Measurements from ENCODE around the gene RAE1. TPM values are rescaled to one million over a fixed set of nuclear protein-coding genes. Genes with fewer than 3 reads are reported as not detected.
A peak's percentile ranks its signal among the peaks of the same experiment; 100 is the strongest.

RAE1 gene
- total RNA-seq, 2 experiments from 2014 or later, result 37.5 to 37.9 TPM

DNA sequence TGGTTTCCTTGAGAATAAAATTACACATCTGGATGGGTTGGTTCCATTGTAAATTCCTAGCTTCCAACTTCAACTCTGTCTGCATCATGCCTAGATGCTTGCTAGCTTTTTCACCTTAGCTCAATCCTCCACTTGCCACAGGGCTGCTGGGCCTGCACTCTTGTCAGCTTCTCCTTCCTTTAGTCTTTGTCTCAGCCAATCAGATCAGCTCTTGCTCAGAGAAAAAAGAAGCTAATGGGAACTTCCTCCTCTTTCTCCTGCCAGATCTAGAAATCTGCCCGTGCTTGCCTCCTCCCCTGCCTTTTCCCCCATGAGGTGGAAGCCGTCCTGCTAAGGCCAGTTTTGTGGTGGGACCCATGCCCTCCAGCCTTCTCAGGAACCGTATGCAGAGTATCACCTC is 18.5 kb downstream of the RAE1 start:
- H3K9me3 Mint-ChIP-seq, result no peaks in the 10 kb centered on the region
- peaks cover 12% of the 10 kb centered on the region for H3K4me1 Mint-ChIP-seq
- CTCF ChIA-PET, result interaction anchor here (0.7 to 1.3 kb wide), 3 partner anchors 20 to 30 kb away, joined by 3 to 4 read pairs (median 3); no protein-coding TSS in a partner anchor
- POLR2A ChIA-PET, result no interaction called here
- no peaks in the 10 kb centered on the region for H3K27me3 Mint-ChIP-seq
- H3K4me3 Mint-ChIP-seq, result no peak overlapping the region
- DNase-seq, result no peak
- H3K27ac Mint-ChIP-seq, result no peak overlapping the region
- H3K36me3 Mint-ChIP-seq (ENCODE audit: low read depth), result peaks cover 57% of the 10 kb centered on the region

DNA sequence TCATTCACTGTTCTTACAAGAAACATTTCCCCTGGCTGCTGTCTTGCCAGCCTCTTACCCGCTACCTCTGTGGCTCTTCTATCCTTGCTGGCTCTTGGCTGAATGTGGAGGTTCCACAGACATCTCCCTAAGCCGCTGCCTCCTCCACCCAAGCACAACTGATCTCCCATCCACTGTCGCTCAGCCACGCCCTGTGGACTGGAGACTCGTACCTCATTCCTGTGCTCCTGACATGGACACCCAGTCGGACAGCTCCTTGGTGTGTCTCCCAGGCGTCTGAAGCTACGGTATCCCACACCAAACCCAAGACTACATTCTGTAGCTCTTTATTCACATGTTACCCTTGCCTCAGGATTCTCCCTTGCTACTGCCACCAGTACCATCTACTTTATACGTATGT is 19.3 kb downstream of the RAE1 start:
- no peaks in the 10 kb centered on the region for H3K9me3 Mint-ChIP-seq
- H3K36me3 Mint-ChIP-seq (ENCODE audit: low read depth), result peaks cover 63% of the 10 kb centered on the region
- no peak for DNase-seq
- ChIA-PET POLR2A (no interaction called here), CTCF (interaction anchor here (0.9 to 1.3 kb wide), 2 partner anchors 20 to 28 kb away, joined by 3 to 4 read pairs; no protein-coding TSS in a partner anchor)
- H3K27ac Mint-ChIP-seq, result no peak overlapping the region
- H3K27me3 Mint-ChIP-seq, result no peaks in the 10 kb centered on the region
- no peak overlapping the region for H3K4me3 Mint-ChIP-seq
- H3K4me1 Mint-ChIP-seq, result peaks cover 15% of the 10 kb centered on the region

DNA sequence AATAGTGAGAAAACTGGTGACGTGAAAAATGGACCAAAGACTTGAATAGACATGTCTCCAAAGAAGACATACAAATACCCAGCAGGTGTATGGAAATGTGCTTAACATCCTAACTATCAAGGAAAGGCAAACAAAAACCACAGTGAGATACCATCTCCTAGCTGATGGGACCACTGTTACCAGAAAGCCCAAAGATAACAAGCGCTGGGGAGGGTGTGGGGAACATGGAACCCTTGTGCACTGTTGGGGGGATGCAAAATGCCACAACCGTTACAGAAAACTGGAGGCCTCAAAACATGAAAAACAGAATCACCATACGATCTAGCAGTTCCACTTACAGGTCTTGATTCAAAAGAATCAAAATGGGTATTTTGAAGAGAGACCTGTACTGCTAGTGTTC is 20.3 kb downstream of the RAE1 start:
- CTCF ChIA-PET, result interaction anchor here (1.0 kb wide), 1 partner anchor 16 kb away, joined by 3 read pairs; no protein-coding TSS in a partner anchor
- H3K27ac Mint-ChIP-seq, result no peak overlapping the region
- H3K36me3 Mint-ChIP-seq (ENCODE audit: low read depth), result peaks cover 64% of the 10 kb centered on the region
- H3K4me3 Mint-ChIP-seq, result no peak overlapping the region
- POLR2A ChIA-PET, result no interaction called here
- H3K27me3 Mint-ChIP-seq, result no peaks in the 10 kb centered on the region
- DNase-seq, result no peak
- no peaks in the 10 kb centered on the region for H3K9me3 Mint-ChIP-seq
- H3K4me1 Mint-ChIP-seq, result peaks cover 18% of the 10 kb centered on the region

DNA sequence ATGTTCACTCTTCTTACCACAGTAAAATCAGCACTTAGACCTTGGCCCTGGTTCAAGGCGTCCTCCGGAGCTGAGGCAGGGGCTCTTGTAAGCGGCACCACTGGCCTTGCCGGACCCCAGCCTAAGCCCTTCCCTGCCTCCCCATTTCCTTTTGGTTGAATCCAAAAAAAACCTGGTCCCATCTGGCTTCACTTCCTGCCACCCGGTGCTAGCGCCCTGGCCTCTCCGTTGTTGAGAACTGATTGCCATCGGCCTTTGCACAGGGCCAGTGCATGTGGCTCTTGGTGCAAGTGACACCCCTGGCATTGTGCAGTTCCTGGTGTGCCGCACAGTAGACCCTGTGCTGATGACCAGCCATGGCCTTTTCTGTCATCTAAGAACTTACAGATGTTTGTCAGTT is 21.1 kb downstream of the RAE1 start:
- no peak for DNase-seq
- Mint-ChIP-seq H3K9me3 (no peaks in the 10 kb centered on the region), H3K4me3 (no peak overlapping the region), H3K27ac (no peak overlapping the region), H3K36me3 (ENCODE audit: low read depth) (peaks cover 65% of the 10 kb centered on the region), H3K27me3 (no peaks in the 10 kb centered on the region), H3K4me1 (peaks cover 18% of the 10 kb centered on the region)
- ChIA-PET POLR2A (no interaction called here), CTCF (no interaction called here)

DNA sequence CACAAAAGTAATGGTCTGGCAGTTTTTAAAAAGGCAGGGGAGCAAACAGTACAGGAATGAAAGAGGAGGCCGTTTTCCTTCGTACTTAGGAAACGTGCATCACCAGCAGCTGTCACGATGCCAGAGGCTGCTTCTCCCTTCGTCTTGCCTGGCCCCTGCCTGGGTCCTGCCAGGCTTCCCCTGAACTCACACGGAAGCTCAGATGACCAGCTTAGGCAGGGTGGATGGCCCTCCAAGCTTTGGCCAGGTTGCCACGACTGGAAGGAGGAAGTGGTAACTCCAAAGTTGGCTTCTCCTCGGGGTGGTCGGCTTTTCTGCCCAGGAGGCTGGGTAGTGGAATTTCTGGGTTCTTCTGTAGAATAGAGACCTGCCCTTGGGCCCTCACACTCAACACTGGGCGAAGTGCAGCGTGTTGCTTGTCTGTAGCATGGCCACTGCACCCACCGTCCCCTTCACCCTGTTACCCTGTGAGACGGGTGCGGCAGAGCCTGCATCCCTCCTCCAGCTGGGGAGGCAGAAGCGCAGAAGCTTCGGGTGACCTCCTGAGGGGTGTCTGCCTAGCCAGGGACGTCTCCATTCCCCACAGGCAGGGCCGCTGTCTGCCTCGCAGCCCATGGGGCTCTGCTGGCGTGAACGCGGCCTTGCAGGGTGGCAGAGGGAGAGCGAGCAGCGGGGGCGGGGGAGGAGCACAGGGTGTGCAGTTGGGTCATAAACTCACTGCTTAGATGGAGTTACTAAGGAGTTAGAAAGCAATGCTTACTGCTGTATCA is 21.7 kb downstream of the RAE1 start:
- H3K27ac Mint-ChIP-seq, result no peak overlapping the region
- no peaks in the 10 kb centered on the region for H3K9me3 Mint-ChIP-seq
- ChIA-PET POLR2A (no interaction called here), CTCF (interaction anchor here (1.3 to 4.9 kb wide), 2 partner anchors 12 to 16 kb away, joined by 4 to 18 read pairs; partner anchors contain the start of gene RBM38)
- H3K4me3 Mint-ChIP-seq, result no peak overlapping the region
- no peaks in the 10 kb centered on the region for H3K27me3 Mint-ChIP-seq
- no peak for DNase-seq
- peaks cover 67% of the 10 kb centered on the region for H3K36me3 Mint-ChIP-seq (ENCODE audit: low read depth)
- peaks cover 21% of the 10 kb centered on the region for H3K4me1 Mint-ChIP-seq

DNA sequence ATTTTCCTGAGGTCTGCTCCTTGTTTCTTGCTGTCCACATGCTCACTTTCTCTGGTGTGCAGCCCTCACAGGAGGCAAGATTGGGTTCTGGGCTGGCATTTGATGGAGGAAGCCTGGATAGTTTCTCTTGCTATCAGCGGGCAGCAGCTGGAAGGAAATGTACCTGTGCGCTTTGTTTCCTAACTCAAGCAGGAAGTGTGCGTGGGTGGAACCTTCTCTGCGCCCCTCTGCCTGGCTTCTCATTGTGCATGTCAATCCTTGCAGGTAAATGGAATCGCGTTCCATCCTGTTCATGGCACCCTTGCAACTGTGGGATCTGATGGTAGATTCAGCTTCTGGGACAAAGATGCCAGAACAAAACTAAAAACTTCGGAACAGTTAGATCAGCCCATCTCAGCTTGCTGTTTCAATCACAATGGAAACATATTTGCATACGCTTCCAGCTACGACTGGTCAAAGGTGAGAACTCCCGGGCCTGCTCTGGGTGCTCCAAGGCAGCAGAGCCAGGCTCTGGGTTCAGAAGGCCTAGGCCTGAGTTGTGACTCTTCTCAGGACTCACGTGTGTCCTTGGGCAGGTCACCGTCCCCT is 23.4 kb downstream of the RAE1 start:
- ChIA-PET CTCF (interaction anchor here (1.0 to 4.9 kb wide), 2 partner anchors 14 to 71 kb away, joined by 3 to 18 read pairs; partner anchors contain the start of gene RBM38), POLR2A (no interaction called here)
- Mint-ChIP-seq H3K36me3 (ENCODE audit: low read depth) (peaks cover 68% of the 10 kb centered on the region), H3K4me3 (no peak overlapping the region), H3K27ac (no peak overlapping the region), H3K27me3 (no peaks in the 10 kb centered on the region), H3K9me3 (no peaks in the 10 kb centered on the region), H3K4me1 (peaks cover 21% of the 10 kb centered on the region)
- DNase-seq, result no peak

DNA sequence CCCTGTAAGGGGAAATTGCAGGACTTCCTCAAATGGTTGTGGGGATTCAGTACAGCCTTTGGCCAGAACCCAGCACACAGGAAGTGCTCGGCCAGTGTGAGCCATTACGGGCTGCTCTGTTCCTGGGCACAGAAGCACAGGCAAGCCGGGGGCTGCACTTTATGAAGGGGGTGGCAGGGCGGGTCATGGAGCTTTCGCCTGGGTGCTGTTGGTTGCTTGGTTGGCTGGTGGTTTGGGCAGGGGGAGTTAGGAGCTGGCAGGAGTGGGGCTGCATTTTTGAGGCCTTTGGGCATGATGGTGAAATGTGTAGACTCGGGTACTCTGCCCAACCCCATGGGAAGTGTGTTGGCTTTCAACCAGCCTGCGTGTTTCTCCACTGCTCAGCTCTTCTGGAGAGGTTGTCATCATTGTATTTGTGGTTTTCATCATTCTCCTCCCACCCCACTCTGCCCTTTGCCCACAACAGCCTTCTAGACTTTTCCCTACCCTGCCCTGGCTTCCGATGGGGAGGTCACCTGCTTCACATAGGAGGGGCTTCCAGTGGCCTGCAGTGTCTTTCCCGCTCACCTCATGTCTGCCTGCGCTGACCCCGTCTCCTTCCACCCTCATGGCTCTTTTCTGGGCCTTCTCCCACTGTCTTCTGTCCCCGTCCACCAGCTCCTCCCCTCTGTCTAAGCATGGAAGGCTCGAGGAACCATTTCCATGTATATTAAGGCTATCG is 24.0 kb downstream of the RAE1 start:
- ChIA-PET CTCF (interaction anchor here (1.0 to 4.9 kb wide), 2 partner anchors 14 to 70 kb away, joined by 3 to 18 read pairs; partner anchors contain the start of gene RBM38), POLR2A (no interaction called here)
- Mint-ChIP-seq H3K27me3 (no peaks in the 10 kb centered on the region), H3K9me3 (no peaks in the 10 kb centered on the region), H3K36me3 (ENCODE audit: low read depth) (peaks cover 67% of the 10 kb centered on the region), H3K4me1 (peaks cover 21% of the 10 kb centered on the region), H3K4me3 (no peak overlapping the region), H3K27ac (peak overlapping the region; percentile 50)
- no peak for DNase-seq

DNA sequence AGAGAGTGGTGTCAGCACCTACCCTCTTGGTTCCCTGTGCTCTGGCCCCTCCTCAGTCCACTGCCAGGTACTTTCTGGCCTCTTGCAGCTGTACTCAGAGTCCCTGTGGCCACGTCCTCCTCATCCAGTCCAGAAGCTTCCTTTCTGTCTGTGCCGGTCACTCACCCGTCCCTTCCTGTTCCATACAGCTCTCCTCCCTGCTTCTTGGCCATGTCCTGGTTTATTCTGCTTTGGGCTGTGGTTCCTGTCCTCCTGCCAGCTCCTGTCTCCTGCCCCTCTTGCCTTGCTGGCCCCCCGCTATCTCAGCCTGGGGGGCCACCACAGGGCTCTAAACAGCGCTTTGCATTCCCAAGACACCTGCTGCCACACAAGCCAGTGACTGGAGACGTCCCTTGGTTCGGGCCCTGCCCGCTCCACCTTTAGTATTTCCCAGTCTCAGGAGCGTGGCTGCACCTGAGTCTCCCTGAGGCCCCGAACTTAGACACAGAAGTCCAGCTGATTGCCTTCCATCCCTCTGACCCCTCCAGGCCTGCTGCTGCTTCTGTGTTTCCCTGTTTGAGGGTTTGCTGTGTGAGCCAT is 24.7 kb downstream of the RAE1 start:
- peaks cover 62% of the 10 kb centered on the region for H3K36me3 Mint-ChIP-seq (ENCODE audit: low read depth)
- POLR2A ChIA-PET, result no interaction called here

DNA sequence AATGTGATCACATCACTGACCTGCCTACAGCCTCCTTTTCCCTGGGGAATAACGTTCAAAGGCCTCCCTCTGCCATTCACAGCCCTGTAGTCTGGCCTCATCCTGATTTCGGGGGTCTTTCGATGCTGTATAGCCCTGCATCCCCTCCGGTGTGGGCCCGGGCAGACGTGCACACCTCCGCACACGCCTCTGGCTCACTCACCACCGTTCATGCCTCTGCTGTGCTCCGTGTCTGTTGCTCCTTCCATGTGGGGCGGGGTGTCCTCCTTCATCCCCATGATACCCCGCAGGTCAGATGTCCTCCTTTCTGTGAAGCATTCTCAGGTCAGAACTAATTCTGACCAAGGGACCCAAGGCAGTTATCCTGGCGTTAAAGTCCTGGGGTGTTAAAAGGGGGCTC is 26.3 kb downstream of the RAE1 start:
- POLR2A ChIA-PET, result no interaction called here
- no peak overlapping the region for H3K4me3 Mint-ChIP-seq
- H3K27ac Mint-ChIP-seq, result no peak overlapping the region
- peaks cover 30% of the 10 kb centered on the region for H3K4me1 Mint-ChIP-seq
- CTCF ChIA-PET, result interaction anchor here (1.7 to 4.9 kb wide), 2 partner anchors 11 to 119 kb away, joined by 4 to 18 read pairs; partner anchors contain the start of gene RBM38
- H3K36me3 Mint-ChIP-seq (ENCODE audit: low read depth), result peaks cover 54% of the 10 kb centered on the region
- no peak for DNase-seq
- no peaks in the 10 kb centered on the region for H3K9me3 Mint-ChIP-seq
- no peaks in the 10 kb centered on the region for H3K27me3 Mint-ChIP-seq

More for the DNA sequence above, 24.7 kb downstream of the RAE1 start:
- DNase-seq, result no peak
- Mint-ChIP-seq H3K27ac (peak overlapping the region; percentile 43), H3K4me1 (peaks cover 21% of the 10 kb centered on the region), H3K4me3 (no peak overlapping the region), H3K9me3 (no peaks in the 10 kb centered on the region), H3K27me3 (no peaks in the 10 kb centered on the region)
- CTCF ChIA-PET, result interaction anchor here (1.0 to 4.9 kb wide), 3 partner anchors 13 to 120 kb away, joined by 3 to 18 read pairs (median 4); partner anchors contain the start of gene RBM38

DNA sequence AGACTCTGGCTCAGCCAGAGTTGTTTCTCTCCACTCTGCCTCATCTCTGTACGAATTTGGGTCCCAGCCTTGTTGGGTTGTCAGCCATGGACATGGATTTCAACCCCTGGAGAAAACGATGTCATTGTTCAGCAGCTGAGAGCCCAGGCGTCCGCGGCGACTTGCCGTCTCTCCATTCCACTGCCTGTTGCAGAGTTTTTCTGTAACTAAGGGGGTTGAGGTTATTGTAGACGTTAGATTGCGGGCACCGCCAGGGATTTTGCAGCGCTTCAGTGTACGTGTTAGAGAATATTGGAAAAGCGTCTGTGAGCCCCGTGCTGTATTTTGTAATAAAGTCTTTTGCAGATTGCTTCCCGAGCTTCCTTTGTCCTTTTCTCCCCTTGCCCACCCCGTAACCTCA is 27.1 kb downstream of the RAE1 start:
- Mint-ChIP-seq H3K27ac (no peak overlapping the region), H3K27me3 (no peaks in the 10 kb centered on the region), H3K9me3 (no peaks in the 10 kb centered on the region), H3K4me1 (peaks cover 36% of the 10 kb centered on the region), H3K36me3 (ENCODE audit: low read depth) (peaks cover 57% of the 10 kb centered on the region), H3K4me3 (no peak overlapping the region)
- no peak for DNase-seq
- CTCF ChIA-PET, result interaction anchor here (1.9 kb wide), 1 partner anchor 10 kb away, joined by 7 read pairs; no protein-coding TSS in a partner anchor
- POLR2A ChIA-PET, result no interaction called here

DNA sequence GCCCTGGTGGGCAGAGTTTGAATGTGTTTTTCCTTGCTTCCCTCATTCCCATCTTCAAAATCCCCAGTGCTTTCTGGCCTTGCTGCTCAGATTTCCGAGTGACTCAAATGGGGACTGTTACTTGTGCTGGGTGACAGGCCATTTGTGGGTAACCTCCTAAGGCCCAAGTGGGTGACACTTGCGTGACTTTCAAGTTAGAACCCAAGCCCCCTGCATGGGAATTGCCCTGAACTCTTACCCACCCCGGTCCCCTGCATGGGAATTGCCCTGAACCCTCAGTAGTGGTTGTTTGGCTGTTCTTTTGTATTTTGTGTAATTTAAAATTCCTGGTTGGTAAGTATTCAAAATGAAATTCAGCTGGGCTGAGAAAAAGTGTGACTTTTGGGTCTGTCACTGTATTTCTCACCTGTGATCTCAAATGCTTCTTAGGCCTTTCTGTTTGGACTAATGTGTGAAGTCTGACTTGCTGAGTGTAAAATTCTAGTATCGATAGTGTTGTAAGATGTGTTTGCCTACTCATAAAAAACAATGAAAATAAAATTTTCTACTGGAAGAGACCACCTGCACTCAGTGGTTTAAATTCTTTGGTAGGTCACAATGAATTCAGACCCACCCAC is 27.7 kb downstream of the RAE1 start:
- Mint-ChIP-seq H3K4me3 (no peak overlapping the region), H3K27ac (no peak overlapping the region), H3K9me3 (no peaks in the 10 kb centered on the region), H3K4me1 (peaks cover 35% of the 10 kb centered on the region), H3K27me3 (no peaks in the 10 kb centered on the region), H3K36me3 (ENCODE audit: low read depth) (peaks cover 52% of the 10 kb centered on the region)
- CTCF ChIA-PET, result interaction anchor here (0.8 to 1.9 kb wide), 3 partner anchors 9 to 128 kb away, joined by 3 to 7 read pairs (median 4); no protein-coding TSS in a partner anchor
- no peak for DNase-seq
- POLR2A ChIA-PET, result no interaction called here

DNA sequence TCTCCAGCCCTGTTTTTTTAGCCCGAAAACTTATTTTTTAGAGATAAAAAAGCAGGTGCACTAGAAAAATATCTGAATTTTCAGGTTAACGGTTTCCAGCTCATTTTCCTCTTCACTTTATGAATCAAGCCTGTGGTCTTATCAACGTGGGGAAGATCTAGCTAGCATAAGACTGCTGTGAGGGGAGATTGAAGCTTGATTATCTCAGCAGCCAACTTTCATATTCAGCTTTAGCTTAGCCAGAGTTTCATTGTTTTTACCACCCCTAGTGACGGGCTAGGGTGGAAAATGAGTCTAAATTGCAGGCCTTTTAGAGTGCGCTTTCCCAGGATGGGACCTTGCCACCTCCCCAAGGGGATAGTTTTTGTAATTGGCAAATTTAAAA is 28.2 kb downstream of the RAE1 start:
- H3K36me3 Mint-ChIP-seq (ENCODE audit: low read depth), result peaks cover 48% of the 10 kb centered on the region
- no peak overlapping the region for H3K27ac Mint-ChIP-seq
- no peaks in the 10 kb centered on the region for H3K9me3 Mint-ChIP-seq
- peaks cover 35% of the 10 kb centered on the region for H3K4me1 Mint-ChIP-seq
- DNase-seq, result no peak
- no peaks in the 10 kb centered on the region for H3K27me3 Mint-ChIP-seq
- CTCF ChIA-PET, result interaction anchor here (0.8 to 1.9 kb wide), 3 partner anchors 9 to 128 kb away, joined by 3 to 7 read pairs (median 4); no protein-coding TSS in a partner anchor
- H3K4me3 Mint-ChIP-seq, result no peak overlapping the region
- POLR2A ChIA-PET, result no interaction called here
